HEK293 (cell line): ENCODE data around the gene DSCAML1.
A peak's percentile ranks its signal among the peaks of the same experiment; 100 is the strongest.

Experiments
- CTCF ChIA-PET: fragments of 350-600 bp; formaldehyde crosslinking; extraction: SDS; loops from one replicate; lab custom pipeline; 2021; ENCODE audit warnings: antibody characterized with exemption; lab: Yijun Ruan, JAX
- POLR2A ChIA-PET: fragments of 300-600 bp; formaldehyde crosslinking; extraction: SDS; loops from one replicate; lab custom pipeline; 2020; ENCODE audit warnings: antibody characterized with exemption, inconsistent platforms; lab: Yijun Ruan, JAX
- H3K27ac ChIP-seq: fragments of 200-500 bp; sonication (Bioruptor generic); 2 replicates; pipeline ENCODE4 v1.5.1; 2014; ENCODE audit warnings: low read depth, low read length, control low read depth, inconsistent platforms; ENCODE audit errors: extremely low read depth
- H3K36me3 ChIP-seq, 2 experiments: fragments of 200-500 bp in 1 of 2; sonication (Bioruptor generic) in 1 of 2; 1 replicate in 1 of 2; 2 replicates in 1 of 2; pipeline ENCODE4 v1.5.1; 2014 to 2017; ENCODE audit warnings: inconsistent platforms in 2 of 2, low read length in 2 of 2; ENCODE audit not compliant: control insufficient read depth in 2 of 2, insufficient read depth in 1 of 2
- H3K4me1 ChIP-seq: fragments of 200-500 bp; sonication (Bioruptor generic); 2 replicates; pipeline ENCODE4 v1.5.1; 2014; ENCODE audit warnings: mild to moderate bottlenecking, low read length, inconsistent platforms; ENCODE audit not compliant: control insufficient read depth, insufficient read depth
- H3K4me3 ChIP-seq: 2 replicates; pipeline ENCODE4 v1.5.1; 2011; ENCODE audit warnings: low read depth, mild to moderate bottlenecking, control low read depth, low read length, moderate library complexity
- H3K9me3 ChIP-seq: fragments of 200-500 bp; sonication (Bioruptor generic); 2 replicates; pipeline ENCODE4 v1.5.1; 2014; ENCODE audit warnings: low read depth, low read length, inconsistent platforms; ENCODE audit not compliant: control insufficient read depth, insufficient read depth
- SP2 ChIP-seq: fragments of 450-650 bp; formaldehyde crosslinking; IDR thresholded peaks from 2 replicates; pipeline ENCODE4 v1.5.1; 2016; ENCODE audit warnings: missing biosample characterization, missing genetic modification characterization
- YY1 ChIP-seq: fragments of 450-650 bp; formaldehyde crosslinking; IDR thresholded peaks from 2 replicates; pipeline ENCODE4 v1.5.1; 2018; ENCODE audit warnings: missing biosample characterization, missing genetic modification characterization
- ZIC2 ChIP-seq: fragments of 450-650 bp; formaldehyde crosslinking; IDR thresholded peaks from 2 replicates; pipeline ENCODE4 v1.5.1; 2016; ENCODE audit warnings: missing biosample characterization, missing genetic modification characterization
- ZNF121 ChIP-seq: fragments of 450-650 bp; formaldehyde crosslinking; IDR thresholded peaks from 2 replicates; pipeline ENCODE4 v1.5.1; 2016; ENCODE audit warnings: missing biosample characterization, missing genetic modification characterization
- ZNF24 ChIP-seq: fragments of 450-650 bp; formaldehyde crosslinking; IDR thresholded peaks from 2 replicates; pipeline ENCODE4 v1.5.1; 2016; ENCODE audit warnings: missing biosample characterization, missing genetic modification characterization
- ZNF302 ChIP-seq: fragments of 450-650 bp; formaldehyde crosslinking; IDR thresholded peaks from 2 replicates; pipeline ENCODE4 v1.5.1; 2016; ENCODE audit warnings: missing biosample characterization, missing genetic modification characterization, low read depth
- ZNF423 ChIP-seq: fragments of 450-650 bp; formaldehyde crosslinking; IDR thresholded peaks from 2 replicates; pipeline ENCODE4 v1.5.1; 2016; ENCODE audit warnings: missing biosample characterization, missing genetic modification characterization
- ZNF521 ChIP-seq: fragments of 450-650 bp; formaldehyde crosslinking; IDR thresholded peaks from 2 replicates; pipeline ENCODE4 v1.5.1; 2017; ENCODE audit warnings: missing biosample characterization, mild to moderate bottlenecking, missing genetic modification characterization
- ZNF600 ChIP-seq: fragments of 450-650 bp; formaldehyde crosslinking; IDR thresholded peaks from 2 replicates; pipeline ENCODE4 v1.5.1; 2016; ENCODE audit warnings: missing biosample characterization, missing genetic modification characterization
- ZNF701 ChIP-seq: fragments of 450-650 bp; formaldehyde crosslinking; IDR thresholded peaks from 2 replicates; pipeline ENCODE4 v1.5.1; 2016; ENCODE audit warnings: missing biosample characterization, missing genetic modification characterization
- ZNF776 ChIP-seq: fragments of 450-650 bp; formaldehyde crosslinking; IDR thresholded peaks from 2 replicates; pipeline ENCODE4 v1.5.0; 2017; ENCODE audit warnings: missing biosample characterization, missing genetic modification characterization, borderline replicate concordance
- ZSCAN16 ChIP-seq: fragments of 450-650 bp; formaldehyde crosslinking; IDR thresholded peaks from 2 replicates; pipeline ENCODE4 v1.5.1; 2016; ENCODE audit warnings: missing biosample characterization, missing genetic modification characterization

The DSCAML1 gene

DNA sequence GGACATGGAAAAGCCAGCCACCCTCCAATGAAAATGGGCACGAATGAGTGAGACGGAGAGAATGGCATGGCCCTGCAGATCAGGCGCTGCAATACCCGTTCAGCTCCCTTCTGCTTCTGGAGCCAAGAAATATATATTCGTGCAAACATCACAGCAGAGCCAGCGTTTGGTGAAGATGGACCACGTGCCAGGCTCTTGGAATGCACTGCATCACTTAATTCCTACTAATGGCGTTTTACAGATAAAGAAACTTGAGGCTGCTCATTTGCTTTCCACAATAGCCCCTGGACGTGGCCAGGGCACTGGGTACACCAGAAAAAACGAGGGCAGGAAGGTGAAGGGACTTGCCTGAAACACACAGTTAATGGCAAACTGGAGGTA lies 29.2 kb upstream of the DSCAML1 start:
- H3K4me3 ChIP-seq, result no peak overlapping the region
- H3K36me3 ChIP-seq, result no peaks in the 10 kb centered on the region
- POLR2A ChIA-PET, result no interaction called here
- H3K27ac ChIP-seq, result no peak overlapping the region
- no peaks in the 10 kb centered on the region for H3K9me3 ChIP-seq
- CTCF ChIA-PET, result interaction anchor here (0.6 to 1.1 kb wide), 4 partner anchors 17 to 289 kb away, joined by 3 to 4 read pairs (median 4); no protein-coding TSS in a partner anchor
- no peaks in the 10 kb centered on the region for H3K4me1 ChIP-seq
- no peak for TF ChIP-seq ZNF521 (tag by site-specific recombination)
- TF ChIP-seq ZNF423 (tag by site-specific recombination), result no peak
- TF ChIP-seq ZNF776, result no peak
- no peak for TF ChIP-seq ZNF302 (tag by site-specific recombination)
- no peak for TF ChIP-seq SP2 (tag by site-specific recombination)
- TF ChIP-seq ZNF121 (tag by site-specific recombination), result no peak
- TF ChIP-seq, all 188 proteins: peak for 0

DNA sequence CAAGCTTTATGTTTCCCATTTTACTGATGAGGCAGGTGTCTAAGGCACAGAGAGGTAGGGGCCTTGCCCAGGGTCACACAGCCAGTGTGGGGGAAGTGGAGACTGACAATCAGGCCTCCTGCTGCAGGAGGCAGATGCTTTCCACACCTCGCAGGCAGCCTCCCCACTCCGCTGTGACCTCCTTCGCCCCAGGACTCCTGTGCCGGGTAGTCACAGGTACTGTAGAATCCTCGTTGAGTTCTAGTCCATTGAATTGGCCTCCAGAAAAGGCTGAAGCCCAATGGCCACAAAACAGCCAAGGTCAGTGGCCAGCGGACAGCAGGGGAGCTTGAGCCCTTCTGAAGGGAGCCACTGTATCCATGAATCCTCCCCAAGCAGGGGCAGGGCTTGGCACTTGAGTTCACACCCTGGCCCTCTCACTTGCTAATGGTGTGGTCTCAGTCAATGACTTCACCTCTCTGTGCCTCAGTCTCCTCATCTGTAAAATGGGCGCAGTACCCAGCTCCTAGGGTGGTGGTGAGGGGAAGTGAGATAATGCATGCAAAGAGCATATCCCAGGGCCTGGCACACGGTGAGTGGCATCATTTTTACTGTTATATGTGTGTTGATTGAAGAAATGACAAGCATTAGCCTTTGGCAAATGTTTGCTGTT lies 28.6 kb upstream of the DSCAML1 start:
- Histone ChIP-seq H3K4me1 (no peaks in the 10 kb centered on the region), H3K27ac (no peak overlapping the region), H3K36me3 (no peaks in the 10 kb centered on the region), H3K4me3 (no peak overlapping the region), H3K9me3 (no peaks in the 10 kb centered on the region)
- POLR2A ChIA-PET, result no interaction called here
- CTCF ChIA-PET, result interaction anchor here (0.7 to 2.0 kb wide), 3 partner anchors 18 to 229 kb away, joined by 4 to 6 read pairs (median 6); no protein-coding TSS in a partner anchor
- TF ChIP-seq ZNF600, result no peak

DNA sequence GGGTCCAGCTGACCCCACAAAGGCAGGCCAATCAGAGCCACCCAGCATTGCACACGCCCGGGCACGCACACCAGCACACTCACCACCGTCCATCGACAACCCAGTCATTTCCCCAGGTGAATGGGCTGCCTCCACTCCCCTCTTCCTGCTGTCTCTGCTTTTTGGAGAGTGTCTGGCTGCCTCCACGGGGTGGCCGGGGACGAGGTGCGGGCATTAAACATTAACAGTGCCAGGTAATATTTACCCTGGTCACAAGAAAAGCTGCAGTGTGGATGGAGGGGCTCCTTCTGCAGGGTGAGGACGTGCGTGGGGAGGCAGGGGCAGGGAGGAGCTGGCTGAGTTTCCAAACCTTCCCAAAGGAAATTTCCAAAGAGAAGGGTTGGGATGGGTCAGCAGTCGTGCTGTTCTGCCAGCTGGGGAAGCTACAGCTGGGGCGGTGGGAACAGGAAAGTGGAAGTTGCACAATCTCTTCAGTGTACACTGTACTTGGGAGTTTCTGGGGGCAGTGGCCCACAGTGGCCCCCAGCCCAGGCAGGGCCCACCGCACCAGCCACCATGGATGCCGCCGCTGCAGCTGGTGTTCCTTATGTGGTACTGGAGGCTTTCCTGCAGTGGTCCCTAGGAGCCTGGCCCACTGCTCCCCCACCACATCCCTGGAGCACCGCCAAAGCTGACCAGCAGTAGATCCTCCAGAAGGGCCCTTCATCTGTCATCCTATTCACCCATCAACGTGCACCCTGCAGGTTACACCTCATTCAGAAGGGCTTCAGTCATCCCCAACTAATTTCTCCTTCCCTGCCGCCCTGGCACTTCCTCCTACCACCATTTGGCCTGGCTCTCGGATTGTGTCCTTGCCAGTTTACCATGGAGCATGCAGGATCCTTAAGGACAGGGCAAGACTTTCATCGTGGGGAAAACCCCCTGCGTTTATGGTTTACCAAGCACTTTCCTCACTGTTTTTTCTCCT lies 27.8 kb upstream of the DSCAML1 start, which contains the start of gene FXYD2:
Gene FXYD2 (minus strand): TSS at position 174 of the 967 bp plus-strand sequence. CDS start 66 bp downstream, at position 108.
- POLR2A ChIA-PET, result no interaction called here
- Histone ChIP-seq H3K4me3 (no peak within 1 kb of the TSS), H3K36me3 (no peaks in the 10 kb centered on the region), H3K9me3 (no peaks in the 10 kb centered on the region), H3K27ac (no peak within 1 kb of the TSS), H3K4me1 (no peaks in the 10 kb centered on the region)
- TF ChIP-seq ZIC2 (peak; percentile 20; the same call in 1 of the 2 replicates), ZSCAN16 (tag by site-specific recombination) (no peak), ZNF701 (tag by site-specific recombination) (no peak), ZNF24 (tag by site-specific recombination) (no peak)
- CTCF ChIA-PET, result interaction anchor here (0.6 to 3.8 kb wide), 6 partner anchors 17 to 1484 kb away, joined by 3 to 21 read pairs (median 5); partner anchors contain the start of gene SCN2B

DNA sequence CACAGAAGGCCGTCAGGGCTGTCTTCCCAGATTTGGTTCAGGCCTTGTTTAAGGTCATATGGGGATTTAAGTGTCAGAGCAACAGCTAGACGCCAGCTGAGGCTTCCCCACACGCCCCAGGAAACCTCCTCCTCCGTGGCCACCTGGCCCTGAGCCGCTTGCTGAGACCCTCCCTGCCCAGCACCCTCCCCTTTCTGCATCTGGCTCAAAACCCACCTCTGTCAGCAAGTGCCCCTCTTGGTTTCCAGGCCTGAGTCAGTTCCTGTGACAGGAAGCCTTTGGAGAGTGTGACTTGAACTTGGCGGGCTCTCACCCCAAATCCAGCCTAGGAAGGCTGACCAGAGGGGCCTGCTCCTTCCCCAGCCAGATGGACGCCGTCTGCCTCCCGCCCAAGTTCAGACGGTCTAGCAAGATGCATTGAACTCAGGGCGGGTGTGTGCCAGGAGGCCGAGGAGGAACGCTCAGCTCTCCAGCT lies 27.0 kb upstream of the DSCAML1 start:
- H3K4me1 ChIP-seq, result no peaks in the 10 kb centered on the region
- POLR2A ChIA-PET, result no interaction called here
- H3K9me3 ChIP-seq, result no peaks in the 10 kb centered on the region
- no peak overlapping the region for H3K27ac ChIP-seq
- CTCF ChIA-PET, result interaction anchor here (0.6 to 10.1 kb wide), 8 partner anchors 16 to 1485 kb away, joined by 3 to 223 read pairs (median 5); no protein-coding TSS in a partner anchor
- no peaks in the 10 kb centered on the region for H3K36me3 ChIP-seq
- H3K4me3 ChIP-seq, result no peak overlapping the region
- no peak for TF ChIP-seq YY1 (tag by site-specific recombination)
